ENCODE results near the gene FAM9B.
"Not testable (repeated sequence)": the region's sequence is repeated elsewhere in the genome, so short reads cannot be mapped to it uniquely, and the experiment has no call there.

Gene FAM9B

DNA sequence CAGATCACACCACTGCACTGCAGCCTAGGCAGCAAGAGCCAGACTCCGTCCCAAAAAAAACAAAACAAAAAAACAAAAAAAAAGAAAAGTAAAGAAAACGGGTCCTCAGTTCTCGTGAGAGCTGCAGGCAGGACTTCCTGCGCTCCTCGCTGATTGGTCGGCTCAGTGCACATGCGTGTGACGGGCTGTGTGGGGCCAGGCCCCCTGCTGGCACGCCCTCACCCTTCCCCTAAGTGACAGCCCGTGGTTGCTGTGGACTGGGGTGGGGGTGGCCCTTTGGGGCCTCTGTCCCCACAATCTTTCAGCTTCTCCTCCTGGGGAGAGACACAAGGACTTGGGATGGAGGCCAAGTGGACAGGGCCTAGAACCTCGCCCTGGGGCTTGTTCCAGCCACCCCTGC, at the start of gene FAM9B:
FAM9B (minus strand) TSS at position 139 of the 400 bp plus-strand sequence. CDS start 1,141 bp downstream, outside the sequence.
- FAIRE-seq, result no peak

DNA sequence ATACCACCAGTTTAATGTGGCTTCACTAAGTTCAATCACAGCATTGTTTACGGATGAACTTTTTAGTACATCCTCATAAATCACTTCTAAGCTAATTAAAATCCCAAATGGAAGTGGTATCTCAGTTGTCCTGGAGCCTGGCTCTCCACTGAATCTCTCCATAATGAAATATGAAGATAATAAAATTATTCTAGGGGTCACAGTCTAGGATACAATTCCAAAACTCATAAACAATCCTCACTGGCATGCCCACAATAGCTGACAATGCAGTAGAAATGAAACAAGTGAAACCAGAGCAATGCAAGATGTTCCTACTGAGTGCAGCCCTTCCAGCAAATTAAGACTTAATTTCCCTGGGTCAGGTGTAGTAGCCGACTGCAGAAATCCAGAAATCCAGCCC, 47.3 kb upstream of the FAM9B start:
- no peak for FAIRE-seq

DNA sequence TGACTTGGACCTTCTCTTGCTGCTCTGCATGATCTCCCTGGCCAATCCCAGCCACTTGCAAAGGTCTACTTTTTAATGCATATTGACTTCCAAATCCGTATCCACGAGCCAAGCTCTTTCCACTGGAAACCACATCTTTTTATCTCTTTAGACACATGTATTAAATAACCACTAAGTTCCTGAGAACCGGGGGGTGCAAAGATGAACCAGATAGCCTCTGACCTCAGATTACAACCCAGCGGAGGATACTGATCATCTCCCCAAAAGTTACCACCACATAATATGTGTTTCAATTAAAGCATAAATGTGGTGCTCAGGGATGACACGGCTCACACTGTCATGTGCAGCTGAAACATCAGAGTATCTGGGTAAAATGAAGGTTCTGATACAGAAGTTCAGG, 40.4 kb upstream of the FAM9B start:
- no peak for FAIRE-seq

DNA sequence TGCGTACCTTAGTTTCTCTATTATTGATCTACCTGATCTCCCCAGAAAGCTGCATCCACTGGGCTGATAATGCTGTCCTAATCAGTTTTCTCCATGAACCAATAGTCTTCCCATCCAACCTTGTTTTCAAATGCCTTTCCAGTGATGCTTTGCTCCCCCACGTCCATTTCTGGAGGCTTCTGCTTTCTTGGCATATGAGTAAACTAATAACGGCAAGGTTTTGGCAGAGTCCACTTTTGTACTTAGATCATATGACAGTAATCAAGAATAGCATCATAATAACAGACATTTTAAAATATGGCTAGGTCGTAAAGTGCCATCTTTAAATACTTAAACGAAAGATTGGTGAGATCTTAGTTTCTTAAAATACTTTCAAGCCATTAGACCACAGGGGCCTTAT, 38.4 kb upstream of the FAM9B start:
- FAIRE-seq, result no peak

DNA sequence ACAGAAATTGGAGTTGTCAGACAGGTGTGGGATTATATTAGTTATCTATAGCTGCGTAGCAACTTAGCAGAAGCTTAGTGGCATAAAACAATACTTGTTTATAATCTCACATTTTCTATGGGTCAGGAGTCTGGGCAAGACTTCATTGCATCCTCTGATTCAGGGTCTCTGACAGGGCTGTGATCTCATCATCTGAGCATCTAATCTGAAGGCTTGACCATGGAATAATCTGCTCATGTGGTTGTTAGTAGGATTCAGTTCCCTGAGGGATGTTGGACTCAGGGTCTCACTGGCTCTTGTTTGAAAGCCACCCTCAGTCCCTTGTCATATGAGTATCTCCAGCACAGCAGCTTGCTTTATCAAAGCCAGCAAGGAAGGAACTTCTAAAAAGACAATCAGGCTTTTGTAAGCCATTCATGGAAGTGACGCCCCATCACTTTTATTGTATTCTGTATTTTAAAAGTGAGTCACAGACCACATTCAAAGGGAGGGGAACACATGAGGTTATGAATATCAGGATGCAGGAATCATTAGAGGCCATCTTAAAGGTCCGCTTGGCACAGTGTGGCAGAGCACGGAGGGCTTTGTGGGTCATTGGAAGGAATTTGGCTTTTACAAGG, 37.2 kb upstream of the FAM9B start:
- FAIRE-seq, result no peak

DNA sequence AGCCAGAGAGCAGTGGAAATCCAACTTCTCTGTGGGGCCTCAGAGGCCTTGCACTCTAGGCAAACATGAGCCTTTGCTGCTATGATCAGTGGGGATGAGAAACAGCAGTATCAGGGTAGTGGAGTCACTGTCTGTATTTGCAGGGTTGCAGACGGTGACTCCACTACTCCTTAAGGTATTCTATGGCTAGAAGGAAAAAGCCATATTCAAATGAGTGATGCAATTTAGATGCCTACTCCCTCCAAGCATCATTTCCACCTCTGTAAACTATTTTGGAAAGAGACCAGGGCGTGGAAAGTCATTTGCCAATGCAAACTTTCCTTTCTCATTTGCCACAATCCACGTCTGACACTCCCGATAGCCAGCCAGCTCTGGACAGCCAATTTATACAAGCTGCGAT, 35.6 kb upstream of the FAM9B start:
- no peak for FAIRE-seq

DNA sequence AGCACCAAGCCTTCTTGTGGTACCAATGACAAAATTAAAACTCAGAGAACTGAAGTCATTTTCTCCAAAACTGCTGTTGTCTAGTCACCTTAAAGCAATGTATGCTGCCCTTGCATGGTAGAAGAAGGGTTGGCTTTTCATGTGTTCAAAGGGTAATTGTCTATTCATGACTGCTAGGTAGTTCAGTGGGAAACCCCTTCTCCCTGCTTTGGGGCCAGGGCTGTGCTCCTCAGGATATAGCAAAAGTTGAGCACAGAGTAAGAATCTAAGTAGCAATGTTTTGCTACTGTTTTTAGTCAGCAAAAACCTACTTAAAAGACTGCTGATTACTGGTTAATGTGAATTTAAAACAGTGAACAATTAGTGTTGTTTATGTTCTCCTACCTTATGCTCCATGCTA, 30.8 kb upstream of the FAM9B start:
- FAIRE-seq, result no peak

DNA sequence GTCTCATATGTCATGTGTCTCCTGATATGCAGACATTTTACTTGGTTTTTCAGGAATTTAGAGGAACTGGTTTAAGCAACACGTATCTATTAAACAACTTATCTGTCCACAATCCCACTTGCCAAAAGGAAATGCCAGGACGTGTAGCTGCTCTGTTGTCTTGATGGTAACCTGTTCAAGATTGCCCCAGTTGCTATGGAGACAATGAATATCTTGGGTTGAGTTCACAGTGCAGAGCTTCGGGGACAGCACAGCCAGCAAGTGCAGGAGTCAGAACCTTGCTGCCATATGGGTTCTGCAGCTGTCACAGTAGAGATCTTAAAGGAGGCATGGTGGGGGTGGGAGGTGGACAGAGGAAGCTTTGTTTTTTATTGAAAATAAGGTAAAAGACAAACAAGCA, 28.7 kb upstream of the FAM9B start:
- no peak for FAIRE-seq

DNA sequence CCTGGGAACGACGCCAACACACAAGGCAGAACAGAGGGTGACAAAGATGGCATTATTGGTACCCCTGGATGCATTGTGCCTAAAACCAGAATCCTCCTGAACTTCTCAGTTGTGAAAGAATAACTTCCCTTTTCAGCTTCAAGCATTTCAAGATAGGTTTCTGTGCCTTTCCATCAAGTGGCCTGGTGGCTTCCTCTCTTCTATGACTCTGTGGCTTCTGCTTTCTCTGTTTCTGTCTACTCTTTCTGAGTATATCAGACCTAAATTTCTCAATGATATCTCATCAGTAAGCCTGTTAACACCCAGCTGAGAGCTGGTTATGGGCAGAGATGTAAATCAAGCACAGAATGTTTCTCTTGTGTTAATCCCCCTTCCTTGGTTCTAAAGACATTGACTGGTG, 21.4 kb upstream of the FAM9B start:
- FAIRE-seq, result no peak

DNA sequence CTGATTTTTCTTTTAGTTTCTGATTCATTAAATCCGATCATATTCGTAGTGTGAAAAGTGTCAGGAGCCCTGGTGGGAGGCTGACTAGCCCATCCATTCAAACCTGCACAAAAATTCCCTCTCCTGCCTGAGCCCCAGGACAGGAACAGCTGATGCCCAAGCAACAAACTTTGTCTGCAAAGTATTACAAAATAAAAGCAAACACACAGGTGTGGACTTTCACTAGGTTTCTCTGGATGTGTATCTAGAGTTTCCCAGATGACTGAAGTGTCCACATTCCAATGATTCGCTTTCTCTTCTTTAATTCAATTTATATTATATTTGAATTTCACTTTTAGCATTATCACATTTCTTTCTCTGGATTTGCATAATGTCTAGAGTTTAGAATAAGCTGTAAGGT, 18.2 kb upstream of the FAM9B start:
- FAIRE-seq, result no peak

DNA sequence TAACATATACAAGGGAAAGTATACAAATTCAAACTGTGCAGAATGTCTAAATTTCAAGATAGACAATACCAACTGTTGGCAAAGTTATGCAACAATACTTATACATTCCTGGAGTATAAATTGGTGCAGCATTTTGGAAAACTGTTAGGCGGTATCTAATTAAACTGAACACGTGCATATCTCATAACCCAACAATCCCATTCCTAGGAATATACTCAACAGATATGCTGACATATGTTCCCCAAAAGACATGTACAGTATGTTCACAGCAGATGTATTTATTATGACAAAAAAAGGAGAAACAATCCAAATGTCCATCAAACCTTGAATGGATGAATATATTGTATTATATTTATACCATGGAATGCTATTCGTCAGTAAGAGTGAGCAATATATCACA, 16.4 kb upstream of the FAM9B start:
- no peak for FAIRE-seq

DNA sequence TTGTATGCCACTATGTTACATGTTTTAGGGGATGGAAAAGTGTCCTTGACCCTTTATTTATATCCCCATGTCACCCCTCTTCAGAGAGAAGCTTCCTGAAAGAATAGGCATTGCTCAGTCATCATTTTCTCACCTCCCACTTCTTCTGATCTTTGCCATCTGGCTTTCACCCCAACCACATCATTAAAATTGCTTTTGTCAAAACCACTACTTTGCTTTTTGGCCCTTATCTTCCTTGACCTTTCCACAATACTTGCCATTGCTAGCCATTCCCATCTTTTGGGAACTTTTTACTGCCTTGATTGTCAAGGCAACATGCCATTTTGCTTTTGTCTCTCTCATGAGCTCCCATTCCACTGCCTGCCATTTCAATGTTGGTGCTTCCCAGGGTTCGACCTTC, 14.9 kb upstream of the FAM9B start:
- no peak for FAIRE-seq

DNA sequence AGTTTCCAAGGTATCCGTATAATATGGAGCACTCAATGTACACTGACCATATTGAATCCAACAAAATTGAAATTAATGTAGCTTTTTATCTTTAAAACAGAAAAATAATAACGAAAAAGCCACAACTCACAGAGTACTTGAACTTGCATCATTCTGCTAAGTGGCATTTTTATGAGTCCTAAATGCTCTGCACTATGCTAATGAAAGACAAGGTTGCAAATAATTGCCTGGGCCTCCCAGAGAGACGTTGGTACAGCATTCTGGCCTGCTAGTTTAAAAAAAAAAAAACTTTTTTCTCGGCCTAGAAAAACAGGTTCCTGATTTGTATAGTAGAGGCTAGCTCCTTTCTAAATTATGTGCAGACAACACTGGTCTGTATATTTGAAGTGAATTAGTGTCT, 4.3 kb upstream of the FAM9B start:
- FAIRE-seq, result no peak

DNA sequence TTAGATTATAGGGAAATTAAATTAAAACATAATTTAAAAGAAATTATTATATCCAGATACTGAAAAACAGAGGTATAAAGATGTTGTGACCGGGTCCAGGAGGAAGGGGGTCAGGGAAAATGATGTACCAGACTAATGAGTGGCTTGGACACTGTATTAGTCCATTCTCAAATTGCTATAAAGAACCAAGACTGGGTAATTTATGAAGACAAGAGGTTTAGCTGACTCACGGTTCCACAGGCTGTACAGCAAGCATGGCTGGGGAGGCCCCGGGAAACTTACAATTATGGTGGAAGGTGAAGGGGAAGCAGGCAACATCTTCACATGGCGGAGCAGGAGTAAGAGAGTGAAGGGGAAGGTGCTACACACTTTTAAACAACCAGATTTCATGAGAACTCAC, 3.4 kb upstream of the FAM9B start:
- FAIRE-seq, result no peak

DNA sequence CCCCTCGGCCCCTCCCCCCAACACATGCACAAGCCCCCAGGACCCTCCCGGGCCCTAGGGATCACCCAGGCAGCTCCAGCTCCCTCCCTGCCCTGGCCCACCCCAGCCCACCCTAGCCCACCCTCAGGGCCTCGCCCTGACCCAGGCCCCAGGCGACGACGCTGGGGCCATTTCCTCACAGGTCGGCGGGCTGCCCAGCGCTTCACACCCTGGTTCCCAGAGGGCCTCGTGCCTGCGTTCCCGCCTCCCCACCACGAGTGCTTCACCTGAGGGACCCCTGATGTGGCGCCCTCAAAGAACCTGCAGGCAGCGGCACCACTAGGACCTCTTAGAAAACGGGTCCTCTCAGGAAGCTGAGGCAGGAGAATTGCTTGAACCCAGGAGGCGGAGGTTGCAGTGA, 341 bp downstream of the FAM9B start:
- no peak for FAIRE-seq

DNA sequence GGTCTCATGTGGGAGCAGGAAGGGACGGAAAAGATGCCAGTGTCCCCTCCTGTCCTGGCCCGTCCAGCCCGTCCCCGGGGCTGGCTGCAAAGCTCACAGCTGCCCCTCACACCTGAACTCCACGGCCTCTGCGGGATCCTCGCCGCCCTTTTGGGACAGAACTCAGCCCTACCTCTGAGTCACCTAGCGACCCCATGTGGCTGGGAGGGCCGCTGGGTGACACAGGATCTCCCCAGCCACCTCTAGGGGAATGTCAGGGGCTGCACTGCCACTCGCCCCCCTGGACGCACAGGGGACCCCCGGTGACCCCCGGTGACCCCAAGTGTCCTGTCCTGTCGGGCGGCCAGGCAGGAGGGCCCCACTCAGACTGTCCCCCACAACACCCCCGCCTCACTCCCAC, 748 bp downstream of the FAM9B start:
- FAIRE-seq, result no peak

DNA sequence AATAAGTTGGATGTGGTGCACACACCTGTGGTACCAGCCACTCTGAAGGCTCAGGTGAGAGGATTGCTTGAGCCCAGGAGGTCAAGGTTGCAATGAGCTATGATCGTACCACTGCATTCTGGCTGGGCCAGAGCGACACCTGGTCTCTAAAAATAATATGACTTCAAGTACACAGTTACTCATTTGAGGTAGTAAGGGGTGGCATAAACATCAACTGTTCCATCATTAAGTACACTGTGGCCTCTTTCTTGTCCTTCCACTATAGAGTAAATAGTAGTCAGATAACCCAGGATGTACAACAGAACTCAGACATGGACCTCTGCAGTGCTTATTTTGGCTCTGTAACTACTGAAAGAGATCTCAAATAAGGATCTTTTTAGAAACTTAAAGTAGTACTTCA, 10.6 kb downstream of the FAM9B start:
- no peak for FAIRE-seq

DNA sequence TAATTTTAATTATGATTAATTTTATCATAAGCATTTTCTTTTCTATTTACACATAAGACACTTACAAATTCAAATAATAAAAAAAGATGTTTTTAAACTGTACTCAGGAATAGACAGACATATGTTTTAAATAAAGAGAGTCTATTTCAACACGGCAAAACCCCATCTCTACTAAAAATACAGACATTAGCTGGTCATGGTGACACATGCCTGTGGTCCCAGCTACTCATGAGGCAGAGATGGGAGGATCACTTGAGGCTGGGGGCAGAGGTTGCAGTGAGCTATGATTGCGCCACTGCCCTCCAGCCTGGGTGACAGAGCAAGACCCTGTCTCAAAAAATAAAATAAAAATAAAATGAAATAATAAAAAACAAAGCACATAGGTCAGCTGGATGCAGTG, 14.8 kb downstream of the FAM9B start:
- FAIRE-seq, result peak; percentile 85

DNA sequence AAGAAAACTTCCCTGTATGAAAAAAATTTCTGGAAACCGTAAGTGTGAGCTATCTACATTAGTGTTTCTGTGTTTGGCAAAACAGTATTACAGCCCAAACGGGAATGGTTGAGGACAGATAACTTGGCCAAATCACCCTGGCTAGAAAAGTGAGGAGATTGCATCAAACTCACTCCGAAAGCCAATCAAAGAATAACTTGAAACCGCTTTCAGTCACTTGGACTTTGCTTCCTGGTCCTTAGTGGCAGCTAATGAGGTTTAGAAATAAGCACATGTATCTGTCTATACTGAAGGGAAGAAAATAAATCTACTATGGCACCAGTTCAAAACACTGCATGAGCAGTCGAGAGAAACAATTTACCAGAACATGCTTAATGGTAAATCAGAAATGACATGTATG, 15.6 kb downstream of the FAM9B start:
- not testable (repeated sequence) for FAIRE-seq

DNA sequence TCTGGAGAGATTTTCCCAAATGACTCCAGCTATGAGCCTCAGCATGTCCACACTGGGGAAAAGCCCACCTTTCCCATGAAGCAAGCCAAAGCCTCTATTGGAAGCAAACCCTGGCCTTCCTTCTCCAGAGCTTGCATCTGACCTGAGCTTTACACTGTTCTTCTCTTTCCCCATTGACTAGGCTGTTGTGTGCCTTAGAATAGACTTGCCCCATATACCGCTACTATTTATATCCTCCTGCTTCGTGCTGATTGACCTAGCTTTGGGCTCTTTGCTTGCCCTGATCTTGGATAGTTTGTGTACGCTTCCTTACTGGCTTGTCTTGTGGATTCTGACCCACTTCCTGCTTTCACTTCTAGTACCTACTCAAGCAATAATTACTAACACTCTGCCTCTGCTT, 30.9 kb downstream of the FAM9B start:
- no peak for FAIRE-seq

DNA sequence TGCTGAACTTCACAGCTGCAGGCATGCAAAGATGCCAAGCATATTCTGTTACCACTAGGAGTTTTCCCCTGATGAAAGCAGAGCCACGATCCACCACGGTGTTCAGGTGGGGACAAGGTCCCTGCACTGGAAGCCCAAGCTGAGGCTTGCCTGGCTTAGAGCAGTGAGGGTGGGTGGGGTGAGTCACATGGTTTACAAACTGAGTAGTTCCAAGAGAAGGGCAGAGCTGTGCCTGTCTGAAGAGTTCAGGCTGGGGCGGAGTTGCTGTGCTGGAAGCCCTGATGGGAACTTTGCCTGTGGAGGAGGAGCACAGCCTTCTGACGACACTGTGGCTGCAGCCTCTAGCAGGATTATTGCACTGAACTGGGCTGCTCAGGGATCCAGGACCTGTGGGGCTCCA, 45.5 kb downstream of the FAM9B start:
- FAIRE-seq, result no peak

DNA sequence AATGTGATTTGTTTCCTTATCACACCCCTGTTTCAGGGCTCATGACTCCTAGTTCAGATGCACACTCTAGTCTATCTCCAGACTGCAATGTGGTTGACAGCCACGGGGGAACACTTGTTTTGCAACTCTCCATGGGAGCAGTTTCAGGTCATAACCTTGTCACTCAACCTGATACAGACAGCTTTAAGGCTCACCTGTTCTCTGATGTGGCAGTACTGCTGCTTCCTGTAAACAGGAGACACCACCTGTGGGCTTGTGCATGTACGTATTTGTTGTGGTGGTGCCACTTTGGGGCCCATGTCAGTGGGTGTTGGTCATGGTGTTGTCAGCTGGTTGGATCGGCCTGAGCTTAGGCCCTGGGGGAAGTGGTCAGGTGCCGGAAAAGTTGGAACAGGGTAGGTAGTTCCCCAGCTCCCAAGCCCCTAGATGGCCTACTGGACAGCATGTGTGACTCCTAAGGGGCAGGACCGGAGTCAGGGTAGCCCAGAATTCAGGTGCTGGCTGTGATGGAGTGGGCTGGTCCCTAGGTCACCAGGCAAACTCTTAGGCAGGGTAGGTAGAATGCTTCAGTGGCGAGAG, 46.2 kb downstream of the FAM9B start:
- FAIRE-seq, result no peak

DNA sequence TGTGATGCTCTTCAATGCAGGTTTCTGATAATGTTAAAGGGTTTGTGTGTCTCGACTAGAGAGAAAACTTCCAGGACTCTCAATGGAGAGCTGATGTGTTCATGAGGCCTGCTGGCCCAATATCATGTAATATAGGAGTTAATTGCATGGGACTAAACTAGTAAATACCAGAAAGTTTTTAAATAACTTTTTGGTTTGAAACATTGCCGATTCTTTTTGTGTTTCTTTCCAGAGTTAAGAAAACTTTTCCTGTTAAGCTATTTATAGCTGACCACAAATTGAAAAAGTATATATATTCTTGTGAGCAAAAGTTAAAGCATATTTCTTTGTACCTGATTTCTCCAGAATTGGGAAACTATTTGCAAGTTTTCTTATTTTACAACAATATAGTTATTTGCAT, 49.7 kb downstream of the FAM9B start:
- no peak for FAIRE-seq

DNA sequence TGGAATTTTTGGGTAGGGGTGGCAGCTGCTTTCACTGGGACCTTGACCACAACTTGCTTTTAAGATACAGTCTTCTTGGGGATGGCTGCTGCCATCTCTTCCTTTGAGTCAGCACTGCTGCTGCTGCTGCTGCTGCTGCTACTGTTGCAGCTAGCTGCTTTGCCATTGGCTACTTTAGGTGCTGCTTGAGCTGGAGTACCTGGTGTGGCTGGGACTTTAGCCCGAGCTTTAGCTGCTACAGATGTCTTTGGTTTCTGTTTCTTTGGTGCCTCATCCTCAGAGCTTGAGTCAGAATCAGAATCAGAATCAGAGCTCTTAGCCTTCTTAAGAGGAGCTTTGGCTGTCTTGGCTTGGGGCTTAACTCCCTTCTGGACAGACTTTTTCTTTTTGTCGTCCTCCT, 52.2 kb downstream of the FAM9B start:
- FAIRE-seq, result no peak

DNA sequence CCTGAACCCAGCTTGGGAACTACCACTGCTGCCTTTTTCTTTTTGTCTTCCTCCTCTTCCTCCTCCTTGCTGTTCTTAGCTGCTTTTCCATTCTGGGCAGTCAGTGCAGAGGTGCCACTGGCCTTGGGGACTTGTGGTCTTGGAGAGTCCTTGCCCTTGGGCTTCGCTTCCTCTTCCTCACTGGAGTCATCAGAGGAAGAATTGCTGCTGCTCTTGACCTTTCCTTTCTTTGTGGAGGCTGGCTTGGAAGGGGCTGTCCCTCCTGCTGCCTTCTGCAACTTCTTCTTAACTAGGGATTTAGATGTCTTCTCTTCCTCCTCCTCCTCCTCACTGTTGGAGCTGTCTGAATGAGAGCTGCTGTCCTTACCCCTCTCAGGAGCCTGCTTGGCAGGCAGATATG, 53.2 kb downstream of the FAM9B start:
- FAIRE-seq, result no peak

All from endometrium (tissue), 2 donors.